ENCODE results near the gene SPDYE18.
"Not testable (repeated sequence)": the region's sequence is repeated elsewhere in the genome, so short reads cannot be mapped to it uniquely, and the experiment has no call there.

SPDYE18 gene

GRCh38 chr7:77062557-77062956 is at the start of gene SPDYE18:
Gene SPDYE18, minus strand, starts transcription at chr7:77062558. Its CDS starts 2,046 bp downstream, at chr7:77060512.
- not testable (repeated sequence) for DNase-seq (ENCODE audit: low read depth); H3K4me3 ChIP-seq (ENCODE audit: low read depth, low read length)

- not testable (repeated sequence) for DNase-seq (ENCODE audit: low read depth); H3K4me3 ChIP-seq (ENCODE audit: low read depth, low read length)
These were observed 46.0 kb upstream of the SPDYE18 start for GRCh38 chr7:77108362-77108761.

- H3K4me3 ChIP-seq (ENCODE audit: low read depth, low read length); DNase-seq (ENCODE audit: low read depth): not testable (repeated sequence)
These were observed 45.3 kb upstream of the SPDYE18 start for GRCh38 chr7:77107659-77108058.

- H3K4me3 ChIP-seq (ENCODE audit: low read depth, low read length); DNase-seq (ENCODE audit: low read depth): not testable (repeated sequence)
These were observed 43.5 kb upstream of the SPDYE18 start for GRCh38 chr7:77105904-77106303.

GRCh38 chr7:77102671-77103070 is 40.3 kb upstream of the SPDYE18 start:
- DNase-seq (ENCODE audit: low read depth); H3K4me3 ChIP-seq (ENCODE audit: low read depth, low read length): not testable (repeated sequence)

GRCh38 chr7:77101187-77101586 is 38.8 kb upstream of the SPDYE18 start:
- not testable (repeated sequence) for H3K4me3 ChIP-seq (ENCODE audit: low read depth, low read length)

GRCh38 chr7:77100501-77100900 is 38.1 kb upstream of the SPDYE18 start:
- not testable (repeated sequence) for DNase-seq (ENCODE audit: low read depth); H3K4me3 ChIP-seq (ENCODE audit: low read depth, low read length)

More at GRCh38 chr7:77101187-77101586, 38.8 kb upstream of the SPDYE18 start:
- not testable (repeated sequence) for DNase-seq (ENCODE audit: low read depth)

- not testable (repeated sequence) for DNase-seq (ENCODE audit: low read depth); H3K4me3 ChIP-seq (ENCODE audit: low read depth, low read length)
These were observed 29.9 kb upstream of the SPDYE18 start for GRCh38 chr7:77092301-77092700.

GRCh38 chr7:77082192-77082591 is 19.8 kb upstream of the SPDYE18 start:
- not testable (repeated sequence) for DNase-seq (ENCODE audit: low read depth); H3K4me3 ChIP-seq (ENCODE audit: low read depth, low read length)

- not testable (repeated sequence) for DNase-seq (ENCODE audit: low read depth); H3K4me3 ChIP-seq (ENCODE audit: low read depth, low read length)
These were observed 17.9 kb upstream of the SPDYE18 start for GRCh38 chr7:77080236-77080635.

- DNase-seq (ENCODE audit: low read depth); H3K4me3 ChIP-seq (ENCODE audit: low read depth, low read length): not testable (repeated sequence)
These were observed 17.3 kb upstream of the SPDYE18 start for GRCh38 chr7:77079624-77080023.

GRCh38 chr7:77079112-77079511 is 16.8 kb upstream of the SPDYE18 start:
- not testable (repeated sequence) for DNase-seq (ENCODE audit: low read depth); H3K4me3 ChIP-seq (ENCODE audit: low read depth, low read length)

- DNase-seq (ENCODE audit: low read depth); H3K4me3 ChIP-seq (ENCODE audit: low read depth, low read length): not testable (repeated sequence)
These were observed 14.7 kb upstream of the SPDYE18 start for GRCh38 chr7:77077060-77077459.

GRCh38 chr7:77074786-77075396 is 12.5 kb upstream of the SPDYE18 start:
- DNase-seq (ENCODE audit: low read depth) = not testable (repeated sequence)

GRCh38 chr7:77071108-77071507 is 8.8 kb upstream of the SPDYE18 start:
- H3K4me3 ChIP-seq (ENCODE audit: low read depth, low read length); DNase-seq (ENCODE audit: low read depth): not testable (repeated sequence)

More at GRCh38 chr7:77074786-77075396, 12.5 kb upstream of the SPDYE18 start:
- not testable (repeated sequence) for H3K4me3 ChIP-seq (ENCODE audit: low read depth, low read length)

GRCh38 chr7:77065869-77066268 is 3.5 kb upstream of the SPDYE18 start:
- not testable (repeated sequence) for H3K4me3 ChIP-seq (ENCODE audit: low read depth, low read length); DNase-seq (ENCODE audit: low read depth)

- not testable (repeated sequence) for H3K4me3 ChIP-seq (ENCODE audit: low read depth, low read length); DNase-seq (ENCODE audit: low read depth)
These were observed 1.4 kb upstream of the SPDYE18 start for GRCh38 chr7:77063732-77064131.

- DNase-seq (ENCODE audit: low read depth); H3K4me3 ChIP-seq (ENCODE audit: low read depth, low read length): not testable (repeated sequence)
These were observed 30.1 kb downstream of the SPDYE18 start, which contains the start of gene SPDYE17 for GRCh38 chr7:77032261-77032660. Gene SPDYE17, minus strand, starts transcription at chr7:77032361. Its CDS starts 1,791 bp downstream, at chr7:77030570.

GRCh38 chr7:77026349-77026748 is 36.0 kb downstream of the SPDYE18 start:
- DNase-seq (ENCODE audit: low read depth); H3K4me3 ChIP-seq (ENCODE audit: low read depth, low read length): not testable (repeated sequence)

- DNase-seq (ENCODE audit: low read depth) = not testable (repeated sequence)
These were observed 52.2 kb downstream of the SPDYE18 start for GRCh38 chr7:77010074-77010680.

More at GRCh38 chr7:77010074-77010680, 52.2 kb downstream of the SPDYE18 start:
- H3K4me3 ChIP-seq (ENCODE audit: low read depth, low read length) = not testable (repeated sequence)

Measured in GM12864 (cell line).